C4-2B (cell line): ENCODE results near the gene CEP170.
"Not testable (repeated sequence)": the region's sequence is repeated elsewhere in the genome, so short reads cannot be mapped to it uniquely, and the experiment has no call there.

Experiments used
- ZFX ChIP-seq: fragments of 450-650 bp; IDR thresholded peaks from 2 replicates; pipeline ENCODE4 v1.6.1; 2017
- TF ChIP-seq, protein P1 (sequence below): fragments of 450-650 bp; conservative IDR thresholded peaks from 2 replicates; pipeline ENCODE4 v1.5.1; 2017; ENCODE audit warnings: mild to moderate bottlenecking

DNA sequence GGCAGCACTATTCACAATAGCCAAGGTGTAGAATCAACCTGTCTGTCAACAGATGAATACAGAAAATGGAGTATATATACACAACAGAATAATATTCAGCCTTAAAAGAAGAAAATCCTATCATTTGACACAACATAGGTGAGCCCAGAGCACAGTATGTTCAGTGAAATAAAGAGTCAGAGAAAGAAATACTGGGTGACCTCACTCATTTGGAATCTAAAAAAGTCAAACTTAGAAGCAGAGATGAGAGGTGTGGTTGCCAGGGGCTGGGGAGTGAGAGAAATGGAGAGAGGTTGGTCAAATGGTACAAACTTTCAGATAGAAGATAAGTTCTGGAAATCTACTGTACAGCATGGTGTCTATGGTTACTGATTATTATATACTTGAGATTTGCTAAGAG lies 150.0 kb downstream of the CEP170 start:
- TF ChIP-seq, protein P1, sequence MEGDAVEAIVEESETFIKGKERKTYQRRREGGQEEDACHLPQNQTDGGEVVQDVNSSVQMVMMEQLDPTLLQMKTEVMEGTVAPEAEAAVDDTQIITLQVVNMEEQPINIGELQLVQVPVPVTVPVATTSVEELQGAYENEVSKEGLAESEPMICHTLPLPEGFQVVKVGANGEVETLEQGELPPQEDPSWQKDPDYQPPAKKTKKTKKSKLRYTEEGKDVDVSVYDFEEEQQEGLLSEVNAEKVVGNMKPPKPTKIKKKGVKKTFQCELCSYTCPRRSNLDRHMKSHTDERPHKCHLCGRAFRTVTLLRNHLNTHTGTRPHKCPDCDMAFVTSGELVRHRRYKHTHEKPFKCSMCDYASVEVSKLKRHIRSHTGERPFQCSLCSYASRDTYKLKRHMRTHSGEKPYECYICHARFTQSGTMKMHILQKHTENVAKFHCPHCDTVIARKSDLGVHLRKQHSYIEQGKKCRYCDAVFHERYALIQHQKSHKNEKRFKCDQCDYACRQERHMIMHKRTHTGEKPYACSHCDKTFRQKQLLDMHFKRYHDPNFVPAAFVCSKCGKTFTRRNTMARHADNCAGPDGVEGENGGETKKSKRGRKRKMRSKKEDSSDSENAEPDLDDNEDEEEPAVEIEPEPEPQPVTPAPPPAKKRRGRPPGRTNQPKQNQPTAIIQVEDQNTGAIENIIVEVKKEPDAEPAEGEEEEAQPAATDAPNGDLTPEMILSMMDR = not testable (repeated sequence)
- TF ChIP-seq ZFX = not testable (repeated sequence)
